ENCODE results near the gene TTC34. TPM values are rescaled to one million over a fixed set of nuclear protein-coding genes. Genes with fewer than 3 reads are reported as not detected.
A peak's percentile ranks its signal among the peaks of the same experiment; 100 is the strongest.

TTC34 gene
- polyA plus RNA-seq, 1 donor (not counting 4 experiments of a cell fraction or from before 2014, with no cell fraction given): 0.04 TPM

- H2AFZ ChIP-seq (ENCODE audit: control insufficient read depth, low read length): no peak overlapping the region
- peaks cover 31% of the 10 kb centered on the region for H3K27me3 ChIP-seq (ENCODE audit: control insufficient read depth, extremely low read depth, insufficient read depth, low read length)
- no peaks in the 10 kb centered on the region for H3K4me1 ChIP-seq (ENCODE audit: control insufficient read depth, extremely low read depth, insufficient read depth, low read length)
- H3K9me3 ChIP-seq (ENCODE audit: control insufficient read depth, low read depth, low read length): peaks cover 8% of the 10 kb centered on the region
- H3K27ac ChIP-seq (ENCODE audit: control insufficient read depth, insufficient read depth, low read length): no peak overlapping the region
- H4K20me1 ChIP-seq (ENCODE audit: control insufficient read depth, extremely low read depth, insufficient read depth, low read length): no peaks in the 10 kb centered on the region
- no peak for DNase-seq (ENCODE audit: low read depth, low spot score)
- no peaks in the 10 kb centered on the region for H3K9me1 ChIP-seq (ENCODE audit: control insufficient read depth, extremely low read depth, insufficient read depth, low read length)
- no peak overlapping the region for H3K4me3 ChIP-seq (ENCODE audit: control insufficient read depth in 2 of 3, extremely low read depth in 1 of 3, insufficient read depth in 2 of 3, low read depth in 1 of 3, low read length in 3 of 3)
- dilution Hi-C loops (cut with MboI; ENCODE audit: extremely low pct_ligation_motif_present, low sequenced_read_pairs): no loop called here
- no peaks in the 10 kb centered on the region for H3K79me2 ChIP-seq (ENCODE audit: control insufficient read depth, insufficient read depth, low read length)
- FAIRE-seq: no peak
- H3K9ac ChIP-seq (ENCODE audit: control insufficient read depth, extremely low read depth, insufficient read depth, low read length): no peak overlapping the region
- H3K4me2 ChIP-seq (ENCODE audit: control insufficient read depth, extremely low read depth, insufficient read depth, low read depth, low read length): no peak overlapping the region
- H3K36me3 ChIP-seq (ENCODE audit: control insufficient read depth in 2 of 2, extremely low read depth in 1 of 2, insufficient read depth in 2 of 2, low read length in 2 of 2): no peaks in the 10 kb centered on the region
- peak; percentile 54 for TF ChIP-seq EZH2 (IDR thresholded peaks at IDR 0.05; ENCODE audit: low read length)
- TF ChIP-seq CTCF (optimal IDR thresholded peaks at IDR 0.05 in 1 of 3, IDR thresholded peaks at IDR 0.05 in 1 of 3, conservative IDR thresholded peaks at IDR 0.05 in 1 of 3; ENCODE audit: extremely low read depth in 1 of 3, insufficient read depth in 2 of 3, low read length in 3 of 3): no peak
Observed at GRCh38 chr1:2628933-2629626, 172.4 kb downstream of the TTC34 start.

GRCh38 chr1:2628191-2628932 is 173.1 kb downstream of the TTC34 start:
- H3K36me3 ChIP-seq (ENCODE audit: control insufficient read depth in 2 of 2, extremely low read depth in 1 of 2, insufficient read depth in 2 of 2, low read length in 2 of 2): no peaks in the 10 kb centered on the region
- FAIRE-seq: no peak
- DNase-seq (ENCODE audit: low read depth, low spot score): no peak
- no peaks in the 10 kb centered on the region for H4K20me1 ChIP-seq (ENCODE audit: control insufficient read depth, extremely low read depth, insufficient read depth, low read length)
- H3K4me1 ChIP-seq (ENCODE audit: control insufficient read depth, extremely low read depth, insufficient read depth, low read length): no peaks in the 10 kb centered on the region
- no peak overlapping the region for H3K9ac ChIP-seq (ENCODE audit: control insufficient read depth, extremely low read depth, insufficient read depth, low read length)
- H3K4me2 ChIP-seq (ENCODE audit: control insufficient read depth, extremely low read depth, insufficient read depth, low read depth, low read length): no peak overlapping the region
- no peaks in the 10 kb centered on the region for H3K79me2 ChIP-seq (ENCODE audit: control insufficient read depth, insufficient read depth, low read length)
- no peak for TF ChIP-seq EZH2 (IDR thresholded peaks at IDR 0.05; ENCODE audit: low read length)
- no peak for TF ChIP-seq CTCF (optimal IDR thresholded peaks at IDR 0.05 in 1 of 3, IDR thresholded peaks at IDR 0.05 in 1 of 3, conservative IDR thresholded peaks at IDR 0.05 in 1 of 3; ENCODE audit: extremely low read depth in 1 of 3, insufficient read depth in 2 of 3, low read length in 3 of 3)
- dilution Hi-C loops (cut with MboI; ENCODE audit: extremely low pct_ligation_motif_present, low sequenced_read_pairs): no loop called here
- no peak overlapping the region for H3K27ac ChIP-seq (ENCODE audit: control insufficient read depth, insufficient read depth, low read length)
- H3K27me3 ChIP-seq (ENCODE audit: control insufficient read depth, extremely low read depth, insufficient read depth, low read length): peaks cover 31% of the 10 kb centered on the region
- peaks cover 8% of the 10 kb centered on the region for H3K9me3 ChIP-seq (ENCODE audit: control insufficient read depth, low read depth, low read length)
- H3K4me3 ChIP-seq (ENCODE audit: control insufficient read depth in 2 of 3, extremely low read depth in 1 of 3, insufficient read depth in 2 of 3, low read depth in 1 of 3, low read length in 3 of 3): no peak overlapping the region
- no peak overlapping the region for H2AFZ ChIP-seq (ENCODE audit: control insufficient read depth, low read length)
- no peaks in the 10 kb centered on the region for H3K9me1 ChIP-seq (ENCODE audit: control insufficient read depth, extremely low read depth, insufficient read depth, low read length)
